Pancreas (tissue), 10 donors: ENCODE measurements around the gene MARK3. TPM values are rescaled to one million over a fixed set of nuclear protein-coding genes. Genes with fewer than 3 reads are reported as not detected.

Experiments
- ATAC-seq, 4 donors: fragments of 200-7000 bp; cut with Tn5 transposase; one replicate each; pipeline versions ENCODE4 v1.8.0 to v1.9.1; 2020; ENCODE audit warnings: mild to moderate bottlenecking in 4 of 4, moderate library complexity in 4 of 4
- DNase-seq, 6 donors: peaks; one replicate each; pipeline ENCODE4 v3.0.0-alpha.2; 2020
- FAIRE-seq: peaks from 2 replicates; lab custom pipeline; 2012; peaks lifted over from hg19 to GRCh38; lab: Jason Lieb, UNC
- H3K27ac ChIP-seq, 4 donors: fragments of 200-600 bp; sonication (generic); 1 replicate in 3 of 4; 2 replicates in 1 of 4; pipeline versions ENCODE4 v1.5.0 to v1.8.0; 2020
- H3K27me3 ChIP-seq, 4 donors: fragments of 200-600 bp; one replicate each; pipeline ENCODE4 v1.8.0; 2021
- H3K36me3 ChIP-seq, 3 donors: fragments of 200-600 bp; sonication (generic) in 1 of 3; one replicate each; pipeline versions ENCODE4 v1.5.0 to v1.8.0; 2020 to 2021
- H3K4me1 ChIP-seq, 3 donors: fragments of 200-600 bp; one replicate each; pipeline ENCODE4 v1.8.0; 2021
- H3K4me3 ChIP-seq, 4 donors: fragments of 200-600 bp; sonication (generic) in 2 of 4; one replicate each; pipeline versions ENCODE4 v1.5.0 to v1.8.0; 2020 to 2021
- H3K9me3 ChIP-seq, 4 donors: fragments of 200-600 bp; one replicate each; pipeline ENCODE4 v1.8.0; 2021
- WGBS, 2 donors: extraction: QIAGEN DNeasy Blood & Tissue Kit; methylation state at CpG; one replicate each; pipeline ENCODE4 v1.1.7; 2013; 5-methylcytosine and 5-hydroxymethylcytosine counted together
- intact Hi-C, 3 donors: fragments of 100-400 bp; cut with DNase I; formaldehyde crosslinking; loops; one replicate each; pipeline versions ENCODE4 v1.11.1 to v1.14.2; 2022
- polyA plus RNA-seq, 2 donors: library from polyadenylated mRNA; stranded (reverse); fragments of 200-250 nt; gene quantifications; one replicate each; pipeline ENCODE4 v1.2.3, GENCODE V29; 2013
- total RNA-seq, 6 donors: library from RNA; stranded (reverse); fragmentation: NEBNext Ultra II Directional in 4 of 6; extraction: Animal tissue kit (Norgen Biotek cat#: 25700) in 4 of 6; gene quantifications; one replicate each; pipeline versions ENCODE4 v1.2.1 to v1.2.4, GENCODE V29; 2021 to 2023
- TF ChIP-seq, protein P1 (sequence below), 4 donors: fragments of 200-600 bp; sonication (generic) in 3 of 4; IDR thresholded peaks; one replicate each; pipeline versions ENCODE4 v1.5.0 to v1.8.0; 2021; ENCODE audit warnings: antibody characterized with exemption in 4 of 4
- donor health status: healthy with polysubstance abuse.
- donor health status: DM: no; HTN: no; CAD: no; lungs with moderate emphysema.
- donor health status: DM: no; HTN: no; CAD: no.
- donor health status: control.
- donor health status: control.
- donor health status: Bipolar disorder and iron deficiency.
- donor health status: DM: yes; HTN: yes; CAD: no.
- donor health status: DM: no; HTN: no; CAD: no.
- donor health status: DM: no; HTN: no; CAD: no.
- donor health status: DM: yes; HTN: yes; CAD: no.

MARK3 gene
- total and polyA plus RNA-seq, 8 donors, result 35.3 to 110 (median 47.0) TPM

DNA sequence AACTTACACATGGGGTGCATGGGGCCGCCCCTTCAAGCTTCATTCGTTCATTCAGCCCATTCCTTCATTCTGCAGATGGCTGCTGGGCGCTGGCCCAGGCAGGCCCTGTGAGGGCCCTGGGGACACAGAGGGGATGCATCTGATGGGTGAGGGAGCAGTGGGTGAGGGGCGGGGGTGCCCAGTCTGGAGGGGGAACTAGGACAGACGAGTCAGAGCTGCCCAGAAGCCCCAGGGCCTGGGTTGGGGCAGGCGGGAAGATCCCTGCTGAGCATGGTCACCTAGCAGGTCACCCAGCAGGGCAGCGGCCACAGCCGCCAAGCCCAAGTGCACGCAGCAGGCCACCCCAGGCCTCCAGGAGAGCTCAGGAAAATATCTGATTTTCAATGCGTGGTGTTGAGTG is 157.9 kb downstream of the MARK3 start:
- WGBS, 2 donors, result 65 to 73% methylated on average over 7 to 10 of the region's 10 CpGs
- peaks cover 0 to 3% (median 0%) of the 10 kb centered on the region in 3 donors for H3K4me1 ChIP-seq
- DNase-seq, result peak in 3 of 6 donors; percentile 23 to 72 (median 41)
- H3K9me3 ChIP-seq, result no peaks in the 10 kb centered on the region
- H3K27ac ChIP-seq, result no peak overlapping the region
- TF ChIP-seq, protein P1, sequence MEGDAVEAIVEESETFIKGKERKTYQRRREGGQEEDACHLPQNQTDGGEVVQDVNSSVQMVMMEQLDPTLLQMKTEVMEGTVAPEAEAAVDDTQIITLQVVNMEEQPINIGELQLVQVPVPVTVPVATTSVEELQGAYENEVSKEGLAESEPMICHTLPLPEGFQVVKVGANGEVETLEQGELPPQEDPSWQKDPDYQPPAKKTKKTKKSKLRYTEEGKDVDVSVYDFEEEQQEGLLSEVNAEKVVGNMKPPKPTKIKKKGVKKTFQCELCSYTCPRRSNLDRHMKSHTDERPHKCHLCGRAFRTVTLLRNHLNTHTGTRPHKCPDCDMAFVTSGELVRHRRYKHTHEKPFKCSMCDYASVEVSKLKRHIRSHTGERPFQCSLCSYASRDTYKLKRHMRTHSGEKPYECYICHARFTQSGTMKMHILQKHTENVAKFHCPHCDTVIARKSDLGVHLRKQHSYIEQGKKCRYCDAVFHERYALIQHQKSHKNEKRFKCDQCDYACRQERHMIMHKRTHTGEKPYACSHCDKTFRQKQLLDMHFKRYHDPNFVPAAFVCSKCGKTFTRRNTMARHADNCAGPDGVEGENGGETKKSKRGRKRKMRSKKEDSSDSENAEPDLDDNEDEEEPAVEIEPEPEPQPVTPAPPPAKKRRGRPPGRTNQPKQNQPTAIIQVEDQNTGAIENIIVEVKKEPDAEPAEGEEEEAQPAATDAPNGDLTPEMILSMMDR (IDR thresholded peaks at IDR 0.05), result no peak
- no peak overlapping the region for H3K4me3 ChIP-seq
- no peaks in the 10 kb centered on the region for H3K27me3 ChIP-seq
- ATAC-seq, result no peak
- H3K36me3 ChIP-seq, result no peaks in the 10 kb centered on the region
- intact Hi-C loops, result loop anchor here in 1 of 3 donors (10.0 kb wide), 1 partner anchor 48 kb away; no protein-coding TSS in a partner anchor
- no peak for FAIRE-seq

DNA sequence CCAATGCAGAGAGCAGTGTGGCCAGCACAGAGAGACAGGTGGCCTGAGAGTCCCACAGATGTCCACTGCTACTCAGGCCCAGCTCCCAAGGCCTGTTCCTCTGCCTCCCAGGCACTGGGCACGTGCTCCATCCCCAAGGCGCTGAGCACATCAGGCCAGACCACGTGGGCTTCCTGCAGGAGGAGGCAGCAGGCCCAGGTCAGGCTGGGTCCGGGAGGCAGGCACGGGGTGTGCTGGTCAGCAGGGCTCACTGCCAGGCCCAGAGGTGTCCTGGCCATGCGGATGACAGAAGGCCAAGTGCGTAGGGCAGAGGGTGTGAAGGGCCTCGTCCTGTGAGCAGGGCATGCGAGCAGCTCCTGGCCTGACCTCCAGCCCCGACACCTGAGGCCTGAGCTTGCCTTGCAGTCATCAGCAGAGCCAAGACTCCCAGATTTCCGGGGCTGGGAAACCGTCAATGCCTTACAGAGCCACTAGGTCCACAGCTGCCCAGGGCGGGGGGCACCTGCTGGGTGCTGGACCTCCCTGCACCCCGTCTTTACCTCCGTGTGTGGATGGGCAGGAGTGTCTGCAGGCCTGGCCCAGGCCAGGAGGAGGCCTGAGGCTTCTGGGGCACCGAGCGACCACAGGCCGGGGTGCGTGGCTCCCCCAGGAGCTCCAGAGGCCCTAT is 158.6 kb downstream of the MARK3 start:
- no peak for ATAC-seq
- WGBS, 2 donors, result 80 to 87% methylated on average over 14 to 19 of the region's 19 CpGs
- no peak for FAIRE-seq
- Histone ChIP-seq H3K27me3 (no peaks in the 10 kb centered on the region), H3K4me1 (no peaks in the 10 kb centered on the region), H3K27ac (no peak overlapping the region), H3K4me3 (no peak overlapping the region), H3K36me3 (no peaks in the 10 kb centered on the region), H3K9me3 (no peaks in the 10 kb centered on the region)
- TF ChIP-seq, protein P1 (IDR thresholded peaks at IDR 0.05), result no peak
- peak in 4 of 6 donors; percentile 14 to 83 (median 44) for DNase-seq
- intact Hi-C loops, result loop anchor here in 1 of 3 donors (10.0 kb wide), 1 partner anchor 49 kb away; no protein-coding TSS in a partner anchor

DNA sequence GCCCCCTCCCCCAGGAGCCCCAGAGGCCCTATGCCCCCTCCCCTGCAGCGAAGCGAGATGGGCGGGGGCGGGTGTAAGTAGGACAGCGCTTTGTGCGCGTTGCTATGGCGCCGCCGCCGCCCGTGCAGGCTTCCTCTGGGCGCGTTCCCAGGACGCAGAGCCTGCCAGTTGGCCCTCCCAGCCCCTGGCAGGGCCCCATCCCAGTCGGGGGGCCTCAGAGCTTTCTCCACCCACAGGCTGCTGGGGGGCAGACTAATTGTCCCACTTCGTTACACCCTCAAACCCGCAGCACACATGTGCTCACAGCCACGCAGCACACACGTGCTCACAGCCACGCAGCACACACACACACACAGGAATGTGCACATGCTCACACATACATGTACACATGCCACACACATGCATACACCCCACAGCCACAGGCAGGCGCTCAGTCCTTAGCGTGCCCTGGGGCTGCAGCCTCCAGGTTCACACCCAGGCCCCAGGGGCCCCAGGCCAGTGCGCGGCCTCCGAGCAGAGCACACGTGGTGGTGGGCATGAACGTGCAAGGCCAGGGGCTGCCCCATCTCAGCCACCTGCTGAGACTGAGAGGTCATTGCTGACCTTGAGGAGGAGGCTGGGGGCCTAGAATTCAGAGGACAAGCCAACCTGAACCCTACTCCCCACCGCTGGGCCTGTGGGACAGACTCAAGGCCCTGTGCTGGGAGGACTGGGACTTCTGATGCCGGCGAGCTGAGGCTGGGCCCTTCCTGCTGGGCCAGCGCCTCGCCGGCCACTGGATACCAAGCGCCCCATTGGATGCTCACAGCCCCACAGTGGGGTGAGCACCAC is 159.4 kb downstream of the MARK3 start:
- TF ChIP-seq, protein P1 (IDR thresholded peaks at IDR 0.05), result no peak
- DNase-seq, result peak in 3 of 6 donors; percentile 40 to 66 (median 55)
- FAIRE-seq, result no peak
- no peaks in the 10 kb centered on the region for H3K36me3 ChIP-seq
- H3K27me3 ChIP-seq, result no peaks in the 10 kb centered on the region
- H3K4me1 ChIP-seq, result peaks cover 0 to 6% (median 0%) of the 10 kb centered on the region in 3 donors
- no peaks in the 10 kb centered on the region for H3K9me3 ChIP-seq
- H3K27ac ChIP-seq, result no peak overlapping the region
- ATAC-seq, result no peak
- H3K4me3 ChIP-seq, result no peak overlapping the region
- intact Hi-C loops, result loop anchor here in 1 of 3 donors (10.0 kb wide), 1 partner anchor 50 kb away; no protein-coding TSS in a partner anchor
- 75 to 78% methylated on average over 35 of the region's 35 CpGs for WGBS, 2 donors

DNA sequence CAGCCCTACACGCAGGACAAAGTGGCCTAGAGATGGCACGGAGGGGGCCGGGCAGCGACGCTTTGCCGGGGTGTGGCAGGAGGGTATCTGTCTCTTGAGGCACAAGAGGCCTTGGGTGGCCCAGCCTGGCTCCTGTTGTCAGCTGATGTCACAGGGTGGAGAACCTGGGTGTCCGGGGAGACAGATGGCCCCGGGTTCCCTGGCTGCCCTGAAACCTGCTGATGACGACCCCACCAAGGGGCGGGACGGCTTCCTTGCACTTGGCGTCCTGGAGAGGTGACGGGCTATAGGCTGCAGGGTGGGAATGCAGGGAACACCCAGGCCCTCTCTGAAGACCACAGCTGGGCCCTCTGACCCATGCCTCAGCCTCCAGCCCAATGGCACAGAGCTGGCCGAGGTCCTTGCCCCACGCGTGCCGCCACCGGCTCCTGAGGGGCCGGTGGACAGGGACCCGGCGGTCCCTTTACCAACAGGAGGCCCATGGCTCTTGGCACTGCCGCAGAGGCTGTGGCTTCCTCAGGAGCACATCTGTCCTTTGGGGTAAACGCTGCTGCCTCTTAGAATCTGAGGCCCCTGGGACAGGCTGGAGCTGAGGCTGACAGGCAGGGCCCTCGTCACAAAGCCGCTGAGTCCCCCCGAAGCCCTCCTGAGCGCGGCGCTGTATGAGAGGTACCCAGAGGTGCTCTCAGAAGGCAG is 160.2 kb downstream of the MARK3 start:
- H3K4me3 ChIP-seq, result no peak overlapping the region
- no peak overlapping the region for H3K27ac ChIP-seq
- no peaks in the 10 kb centered on the region for H3K36me3 ChIP-seq
- FAIRE-seq (no peak), DNase-seq (peak in 4 of 6 donors; percentile 13 to 75 (median 39)), ATAC-seq (no peak)
- H3K4me1 ChIP-seq, result peaks cover 0 to 8% (median 3%) of the 10 kb centered on the region in 3 donors
- no peaks in the 10 kb centered on the region for H3K9me3 ChIP-seq
- 85 to 94% methylated on average over 28 to 29 of the region's 29 CpGs for WGBS, 2 donors
- intact Hi-C loops, result loop anchor here in 1 of 3 donors (10.0 kb wide), 1 partner anchor 51 kb away; no protein-coding TSS in a partner anchor
- TF ChIP-seq, protein P1 (IDR thresholded peaks at IDR 0.05), result no peak
- no peaks in the 10 kb centered on the region for H3K27me3 ChIP-seq
